ENCODE data around the gene GLIS1.

Gene GLIS1

GRCh38 chr1:53504901-53505300, 234.1 kb downstream of the GLIS1 start:
- DNase-seq: no peak

GRCh38 chr1:53503433-53504217, 235.3 kb downstream of the GLIS1 start:
- H3K9me3 Mint-ChIP-seq: no peaks in the 10 kb centered on the region
- DNase-seq: no peak
- peaks cover 12% of the 10 kb centered on the region for H3K27me3 Mint-ChIP-seq
- no peak for ATAC-seq
- no peak overlapping the region for H3K27ac Mint-ChIP-seq
- peaks cover 7% of the 10 kb centered on the region for H3K4me1 Mint-ChIP-seq
- H3K4me3 Mint-ChIP-seq: no peak overlapping the region

More at GRCh38 chr1:53504901-53505300, 234.1 kb downstream of the GLIS1 start:
- no peak overlapping the region for H3K27ac Mint-ChIP-seq
- ATAC-seq: no peak
- H3K27me3 Mint-ChIP-seq: peaks cover 2% of the 10 kb centered on the region
- H3K4me1 Mint-ChIP-seq: no peaks in the 10 kb centered on the region
- H3K4me3 Mint-ChIP-seq: no peak overlapping the region
- no peaks in the 10 kb centered on the region for H3K9me3 Mint-ChIP-seq

GRCh38 chr1:53502641-53503432, 236.1 kb downstream of the GLIS1 start:
- H3K27me3 Mint-ChIP-seq: peaks cover 12% of the 10 kb centered on the region
- H3K4me1 Mint-ChIP-seq: peaks cover 9% of the 10 kb centered on the region
- ATAC-seq (peak; percentile 32), DNase-seq (no peak)
- no peak overlapping the region for H3K27ac Mint-ChIP-seq
- no peak overlapping the region for H3K4me3 Mint-ChIP-seq
- no peaks in the 10 kb centered on the region for H3K9me3 Mint-ChIP-seq

DNA sequence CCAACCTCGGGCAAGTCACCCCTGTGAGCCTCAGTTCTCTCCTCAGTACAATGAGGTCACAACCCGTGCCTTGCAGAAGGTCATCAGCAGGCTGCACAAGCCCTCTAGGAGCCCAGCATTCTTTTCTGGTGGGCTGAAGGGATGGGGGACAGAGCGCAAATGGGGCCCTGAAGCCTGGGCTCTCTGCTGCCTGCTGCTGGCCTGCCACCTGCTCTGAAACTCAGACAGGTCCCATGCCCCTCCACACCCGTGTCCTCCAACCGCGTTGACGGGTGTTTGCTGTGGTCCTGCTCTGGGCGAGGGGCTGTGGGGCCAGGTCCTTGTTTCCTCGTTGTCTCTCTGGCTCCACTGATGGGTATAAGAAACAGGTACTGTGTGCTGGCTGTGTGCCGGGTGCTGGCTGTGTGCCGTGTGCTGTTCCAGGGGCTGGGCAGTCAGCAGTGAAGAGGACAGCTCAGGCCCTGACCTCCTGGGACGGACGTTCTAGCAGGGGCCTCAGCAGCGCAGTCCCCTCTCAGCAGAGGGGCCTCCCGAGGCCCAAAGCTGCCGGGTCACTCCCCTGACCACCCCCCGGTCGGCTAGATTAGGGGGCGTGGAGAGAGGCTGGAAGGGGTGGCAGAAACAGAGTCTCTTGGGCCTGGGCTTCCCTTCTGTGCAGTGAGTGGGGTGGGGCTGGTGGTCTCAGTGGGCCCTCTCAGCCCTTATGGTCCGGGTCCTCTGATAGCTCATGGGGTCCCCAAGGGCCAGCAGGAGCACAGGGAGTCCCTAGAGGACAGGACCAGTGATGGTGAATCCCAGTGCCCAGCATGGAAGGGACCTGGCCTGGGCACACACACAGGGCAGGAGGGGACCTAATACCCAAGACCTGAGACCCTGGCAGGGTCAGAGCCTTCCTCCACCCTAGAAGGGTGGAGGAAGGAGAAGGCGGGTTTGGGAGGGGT, 237.6 kb downstream of the GLIS1 start:
- H3K4me3 Mint-ChIP-seq: no peak overlapping the region
- no peaks in the 10 kb centered on the region for H3K9me3 Mint-ChIP-seq
- peaks cover 12% of the 10 kb centered on the region for H3K27me3 Mint-ChIP-seq
- DNase-seq (no peak), ATAC-seq (no peak)
- H3K27ac Mint-ChIP-seq: peak overlapping the region in 1 of 2 donors; percentile 56
- peaks cover 9% of the 10 kb centered on the region for H3K4me1 Mint-ChIP-seq

DNA sequence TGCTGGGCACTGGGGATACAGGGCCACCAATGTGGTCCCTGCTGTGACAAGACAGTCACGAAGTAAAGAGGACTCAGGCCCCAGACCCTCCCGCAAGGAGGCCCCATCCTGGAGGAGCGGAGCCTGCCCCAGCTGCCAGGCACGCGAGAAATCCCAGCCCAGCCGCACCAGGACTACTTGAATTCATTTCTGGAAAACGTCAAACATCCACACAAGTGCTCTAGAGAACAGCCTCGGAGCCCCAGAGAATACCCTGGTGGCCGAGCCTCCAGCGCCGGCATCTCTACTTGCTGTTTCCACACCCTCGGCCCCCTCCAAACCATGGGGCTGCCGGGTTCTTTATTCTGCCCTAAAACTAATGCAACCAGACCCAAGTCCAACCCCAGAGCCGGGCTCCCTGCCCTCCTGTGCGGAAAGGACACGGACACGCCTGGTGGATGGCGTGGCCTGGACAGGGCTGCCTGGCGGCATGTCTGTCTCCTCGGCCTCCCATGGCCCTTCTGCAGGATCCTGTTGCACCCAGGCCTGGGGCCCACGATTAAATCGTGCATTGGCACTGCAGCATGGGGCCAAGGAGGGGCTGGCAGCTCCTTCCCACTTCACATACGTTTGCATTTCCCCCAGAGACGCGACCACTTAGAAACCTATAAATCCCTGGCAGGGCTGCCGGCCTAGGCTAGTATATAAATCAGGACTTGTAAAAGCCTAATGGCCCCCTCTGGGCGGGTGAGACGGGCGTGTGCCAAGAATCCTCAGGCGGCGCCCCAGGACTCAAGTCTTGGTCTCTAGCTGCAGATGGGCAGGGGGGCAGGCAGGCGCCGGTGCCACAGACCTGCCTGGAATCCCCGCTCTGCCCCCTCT, 238.5 kb downstream of the GLIS1 start:
- DNase-seq (no peak), ATAC-seq (no peak)
- Mint-ChIP-seq H3K4me3 (no peak overlapping the region), H3K27ac (no peak overlapping the region), H3K4me1 (peaks cover 9% of the 10 kb centered on the region), H3K27me3 (peaks cover 12% of the 10 kb centered on the region), H3K9me3 (no peaks in the 10 kb centered on the region)

DNA sequence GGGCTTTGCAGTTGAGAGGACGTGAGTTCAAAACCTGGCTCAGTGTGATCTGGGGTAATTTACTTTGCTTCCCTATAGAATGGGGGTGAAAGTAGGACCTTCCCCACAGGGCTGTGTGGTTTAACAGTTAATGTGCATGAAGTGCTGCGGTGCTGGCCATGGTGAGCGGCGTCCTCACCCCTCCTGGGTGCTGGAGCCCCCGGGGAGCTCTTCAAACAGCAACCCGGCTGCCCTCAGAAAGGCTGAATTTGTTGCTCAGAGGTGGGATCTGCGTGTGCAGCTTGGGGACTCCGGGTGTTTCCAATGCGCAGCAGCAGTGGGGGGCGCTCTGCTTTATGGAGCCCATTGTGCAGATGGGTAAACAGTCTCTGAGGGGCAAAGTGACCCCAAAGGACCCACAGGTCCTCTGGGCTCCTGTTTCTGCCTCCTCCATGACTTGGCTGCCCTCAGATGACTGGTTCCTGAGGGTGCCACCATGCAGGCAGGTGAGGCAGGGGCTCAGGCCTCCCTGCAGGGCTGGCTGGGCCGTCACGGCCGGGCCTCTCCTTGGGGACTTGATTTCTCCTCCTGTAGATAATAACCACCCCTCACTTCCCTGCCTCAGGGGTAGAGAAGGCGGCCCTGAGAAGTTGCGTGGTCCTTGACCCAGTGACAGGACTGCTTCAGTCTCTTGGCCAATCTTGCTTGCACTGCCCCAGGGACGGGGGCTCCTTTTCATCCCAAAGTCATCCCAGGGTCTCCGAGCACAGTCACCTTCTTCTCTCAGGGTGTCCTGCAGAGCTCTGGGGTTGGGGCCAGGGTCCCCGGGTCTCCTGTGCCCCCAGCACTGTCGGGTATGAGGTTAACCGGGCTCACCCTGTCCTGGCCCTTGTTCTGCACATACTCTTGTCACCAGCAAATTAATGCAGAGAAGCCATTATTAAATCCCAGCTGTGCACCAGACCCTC, 239.4 kb downstream of the GLIS1 start:
- ATAC-seq (no peak), DNase-seq (no peak)
- Mint-ChIP-seq H3K4me3 (no peak overlapping the region), H3K9me3 (no peaks in the 10 kb centered on the region), H3K27ac (no peak overlapping the region), H3K27me3 (peaks cover 12% of the 10 kb centered on the region), H3K4me1 (peaks cover 9% of the 10 kb centered on the region)

DNA sequence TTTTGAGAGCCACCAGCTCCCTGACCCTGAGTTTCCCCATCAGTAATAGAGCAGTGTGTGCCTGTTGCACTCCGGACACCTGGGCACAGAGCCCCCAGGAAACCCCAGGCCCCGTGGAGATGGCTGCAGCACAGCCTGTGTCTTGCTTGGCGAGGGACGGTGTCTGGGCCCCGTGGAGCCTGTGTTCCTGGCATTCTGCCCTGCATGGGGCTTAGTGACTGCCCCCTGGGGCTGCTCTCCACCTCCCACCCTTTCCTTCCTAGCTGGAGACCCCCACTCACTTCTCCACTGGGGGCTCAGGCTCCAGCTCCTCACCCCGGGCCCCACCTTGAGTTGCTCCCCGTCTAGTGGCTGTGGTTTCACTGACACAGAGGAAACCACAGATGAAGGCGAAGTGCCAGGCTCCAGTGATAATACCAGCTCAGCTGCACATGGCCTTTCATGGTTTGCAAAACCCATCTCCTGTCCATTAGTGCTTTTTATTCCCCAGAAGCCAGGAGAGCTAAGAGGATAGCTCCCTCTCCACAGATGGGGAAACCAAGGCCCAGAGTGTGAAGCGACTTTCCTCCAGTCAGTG, 240.3 kb downstream of the GLIS1 start:
- Mint-ChIP-seq H3K27ac (peak overlapping the region in 1 of 2 donors; percentile 14), H3K4me3 (no peak overlapping the region), H3K4me1 (peaks cover 9% of the 10 kb centered on the region), H3K27me3 (peaks cover 12% of the 10 kb centered on the region), H3K9me3 (no peaks in the 10 kb centered on the region)
- ATAC-seq (no peak), DNase-seq (no peak)

GRCh38 chr1:53495633-53496345, 243.2 kb downstream of the GLIS1 start:
- Mint-ChIP-seq H3K27ac (no peak overlapping the region), H3K27me3 (peaks cover 16% of the 10 kb centered on the region), H3K9me3 (no peaks in the 10 kb centered on the region), H3K4me1 (peaks cover 9% of the 10 kb centered on the region), H3K4me3 (no peak overlapping the region)
- ATAC-seq: no peak
- no peak for DNase-seq

DNA sequence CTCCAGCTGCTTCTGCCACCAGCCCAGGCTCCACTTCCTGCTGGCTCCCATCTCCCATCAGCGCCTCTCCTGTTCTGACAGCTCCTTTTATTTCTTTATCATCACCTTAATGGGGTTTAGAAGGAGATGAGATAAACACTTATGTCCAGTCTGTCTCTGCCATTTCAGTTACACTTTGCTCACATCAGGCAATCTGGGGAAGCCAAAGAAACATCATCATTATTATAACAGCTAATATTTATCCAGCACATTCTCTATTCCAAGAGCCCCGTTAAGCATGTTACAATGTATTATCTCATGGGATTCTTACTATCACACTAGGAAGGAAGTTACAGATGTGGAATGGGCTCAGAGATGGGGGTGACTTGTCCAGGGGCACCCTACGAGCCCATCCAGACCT, 248.6 kb downstream of the GLIS1 start:
- H3K27ac Mint-ChIP-seq: peak overlapping the region in 1 of 2 donors; percentile 84
- H3K9me3 Mint-ChIP-seq: no peaks in the 10 kb centered on the region
- no peak for ATAC-seq
- H3K4me3 Mint-ChIP-seq: no peak overlapping the region
- peaks cover 21% of the 10 kb centered on the region for H3K27me3 Mint-ChIP-seq
- H3K4me1 Mint-ChIP-seq: no peaks in the 10 kb centered on the region
- DNase-seq: no peak

DNA sequence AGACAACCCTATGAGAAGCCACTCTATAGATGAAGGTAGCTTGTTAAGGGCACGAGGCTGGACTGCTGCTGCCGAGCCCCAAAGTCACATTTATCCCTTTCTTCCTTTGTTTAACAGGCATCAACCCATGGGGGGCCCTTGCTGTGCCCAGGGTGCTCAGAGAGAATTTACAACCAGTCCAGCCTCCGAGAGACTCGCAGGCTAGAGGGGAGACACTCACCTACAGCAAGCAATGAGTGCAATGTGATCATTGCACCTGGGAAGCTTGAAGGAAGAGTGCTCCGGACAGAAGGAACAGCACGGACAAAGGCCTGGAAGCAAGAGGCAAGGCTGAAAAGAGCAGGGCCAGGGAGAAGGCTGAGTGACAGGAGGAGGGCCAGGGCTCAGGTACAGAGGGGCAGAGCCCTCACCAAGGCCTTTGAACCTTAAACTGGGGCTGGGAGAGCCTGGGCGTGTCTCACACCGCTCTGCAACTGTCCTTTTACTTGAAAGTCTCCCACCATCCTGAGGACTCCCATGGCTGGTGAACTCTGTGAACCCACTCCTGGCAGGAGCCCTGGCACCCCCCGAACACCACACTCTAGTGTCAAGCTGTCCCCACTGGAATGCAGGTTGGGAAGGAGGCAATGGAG, 252.5 kb downstream of the GLIS1 start:
- no peak for DNase-seq
- H3K9me3 Mint-ChIP-seq: no peaks in the 10 kb centered on the region
- ATAC-seq: no peak
- peaks cover 36% of the 10 kb centered on the region for H3K27me3 Mint-ChIP-seq
- no peaks in the 10 kb centered on the region for H3K4me1 Mint-ChIP-seq
- no peak overlapping the region for H3K4me3 Mint-ChIP-seq
- no peak overlapping the region for H3K27ac Mint-ChIP-seq

DNA sequence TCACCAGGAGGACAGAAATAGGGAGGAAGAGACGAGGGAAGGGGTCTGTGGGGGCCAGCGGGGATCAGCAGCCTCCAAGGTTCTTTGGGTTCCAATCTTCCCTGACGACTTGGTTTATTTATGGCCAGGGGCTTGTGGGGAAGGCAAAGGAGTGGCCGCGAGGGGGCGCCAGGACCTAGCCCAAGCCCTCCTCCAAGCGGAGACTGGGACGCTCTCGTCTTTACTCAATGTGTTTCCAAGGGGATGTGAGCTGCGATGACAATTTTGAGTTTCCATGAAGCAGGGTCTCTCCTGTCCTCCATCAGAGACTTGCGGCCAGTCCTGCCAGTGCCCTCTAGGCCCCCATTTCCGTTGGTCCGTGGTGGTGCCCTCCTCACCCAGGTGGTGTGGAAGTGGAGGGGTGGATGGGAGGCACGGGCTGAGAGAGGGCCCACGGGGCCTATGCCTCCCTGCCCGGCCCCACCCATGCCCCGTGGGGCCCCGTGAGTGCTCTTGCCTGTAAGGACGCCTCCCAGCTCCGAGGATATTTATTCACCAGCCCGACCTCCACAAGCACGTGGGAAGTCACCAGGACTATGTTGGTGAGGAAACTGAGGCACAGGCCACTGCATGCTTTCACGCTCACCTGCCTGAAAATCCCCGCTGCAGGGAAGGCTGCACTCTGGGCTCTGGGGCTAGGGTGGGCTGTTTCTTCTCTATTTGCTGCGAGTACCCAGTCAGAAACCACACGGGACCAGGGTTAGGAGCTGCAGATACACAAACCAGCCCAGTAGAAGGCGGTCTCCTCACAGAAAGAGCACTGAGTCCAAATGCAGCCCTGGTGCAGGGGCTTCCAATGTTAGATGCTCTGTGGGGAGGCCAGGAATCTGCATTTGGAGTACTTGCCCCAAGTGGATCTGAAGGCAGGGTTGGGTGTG, 253.2 kb downstream of the GLIS1 start:
- H3K27me3 Mint-ChIP-seq: peaks cover 32% of the 10 kb centered on the region

More for the DNA sequence above, 253.2 kb downstream of the GLIS1 start:
- H3K9me3 Mint-ChIP-seq: no peaks in the 10 kb centered on the region
- no peaks in the 10 kb centered on the region for H3K4me1 Mint-ChIP-seq
- H3K4me3 Mint-ChIP-seq: no peak overlapping the region
- ATAC-seq: peak; percentile 87
- peak; percentile 70 to 72 for DNase-seq
- H3K27ac Mint-ChIP-seq: no peak overlapping the region

All from stimulated activated naive CD8-positive, alpha-beta T cell treated with anti-CD3 and anti-CD28 coated beads, Interleukin-15, amount 100 ng/mL, for 72 hours (primary cell).